ENCODE measurements around the gene PRKCA. TPM values are rescaled to one million over a fixed set of nuclear protein-coding genes. Genes with fewer than 3 reads are reported as not detected.

Gene PRKCA
- total RNA-seq, 1 donor from 2014 or later = 16.4 TPM

- Mint-ChIP-seq H3K4me1 (ENCODE audit: low read depth) (no peaks in the 10 kb centered on the region), H3K4me3 (ENCODE audit: low read depth) (no peak overlapping the region), H3K27me3 (no peaks in the 10 kb centered on the region), H3K27ac (no peak overlapping the region), H3K36me3 (ENCODE audit: insufficient read depth) (no peaks in the 10 kb centered on the region), H3K9me3 (ENCODE audit: low read depth) (no peaks in the 10 kb centered on the region)
- TF ChIP-seq CTCF (IDR thresholded peaks at IDR 0.05; ENCODE audit: unreplicated experiment) = no peak
- DNase-seq (ENCODE audit: low spot score, unreplicated experiment) = no peak
These were observed 134.2 kb downstream of the PRKCA start for GRCh38 chr17:66436631-66437030.

GRCh38 chr17:66437476-66438026 is 135.1 kb downstream of the PRKCA start:
- Mint-ChIP-seq H3K9me3 (ENCODE audit: low read depth) (no peaks in the 10 kb centered on the region), H3K4me1 (ENCODE audit: low read depth) (no peaks in the 10 kb centered on the region), H3K27ac (no peak overlapping the region), H3K27me3 (no peaks in the 10 kb centered on the region), H3K36me3 (ENCODE audit: insufficient read depth) (no peaks in the 10 kb centered on the region), H3K4me3 (ENCODE audit: low read depth) (no peak overlapping the region)
- DNase-seq (ENCODE audit: low spot score, unreplicated experiment) = no peak
- TF ChIP-seq CTCF (IDR thresholded peaks at IDR 0.05; ENCODE audit: unreplicated experiment) = no peak

- H3K27ac Mint-ChIP-seq = no peak overlapping the region
- H3K36me3 Mint-ChIP-seq (ENCODE audit: insufficient read depth) = no peaks in the 10 kb centered on the region
- H3K27me3 Mint-ChIP-seq = no peaks in the 10 kb centered on the region
- no peak overlapping the region for H3K4me3 Mint-ChIP-seq (ENCODE audit: low read depth)
- H3K4me1 Mint-ChIP-seq (ENCODE audit: low read depth) = no peaks in the 10 kb centered on the region
- TF ChIP-seq CTCF (IDR thresholded peaks at IDR 0.05; ENCODE audit: unreplicated experiment) = no peak
- DNase-seq (ENCODE audit: low spot score, unreplicated experiment) = no peak
- no peaks in the 10 kb centered on the region for H3K9me3 Mint-ChIP-seq (ENCODE audit: low read depth)
These were observed 135.7 kb downstream of the PRKCA start for GRCh38 chr17:66438101-66438500.

GRCh38 chr17:66441101-66441661 is 138.8 kb downstream of the PRKCA start:
- TF ChIP-seq CTCF (IDR thresholded peaks at IDR 0.05; ENCODE audit: unreplicated experiment) = no peak
- no peaks in the 10 kb centered on the region for H3K36me3 Mint-ChIP-seq (ENCODE audit: insufficient read depth)
- H3K9me3 Mint-ChIP-seq (ENCODE audit: low read depth) = no peaks in the 10 kb centered on the region
- H3K4me1 Mint-ChIP-seq (ENCODE audit: low read depth) = peaks cover 9% of the 10 kb centered on the region
- H3K27me3 Mint-ChIP-seq = no peaks in the 10 kb centered on the region
- H3K27ac Mint-ChIP-seq = no peak overlapping the region
- no peak for DNase-seq (ENCODE audit: low spot score, unreplicated experiment)
- no peak overlapping the region for H3K4me3 Mint-ChIP-seq (ENCODE audit: low read depth)

GRCh38 chr17:66443166-66443565 is 140.8 kb downstream of the PRKCA start:
- H3K27ac Mint-ChIP-seq = no peak overlapping the region
- no peak for DNase-seq (ENCODE audit: low spot score, unreplicated experiment)
- no peak for TF ChIP-seq CTCF (IDR thresholded peaks at IDR 0.05; ENCODE audit: unreplicated experiment)
- peaks cover 1% of the 10 kb centered on the region for H3K36me3 Mint-ChIP-seq (ENCODE audit: insufficient read depth)
- H3K4me1 Mint-ChIP-seq (ENCODE audit: low read depth) = peaks cover 21% of the 10 kb centered on the region
- no peaks in the 10 kb centered on the region for H3K9me3 Mint-ChIP-seq (ENCODE audit: low read depth)
- no peaks in the 10 kb centered on the region for H3K27me3 Mint-ChIP-seq
- H3K4me3 Mint-ChIP-seq (ENCODE audit: low read depth) = no peak overlapping the region

Data from progenitor cell of endocrine pancreas (in vitro differentiated cells).